Measurements from ENCODE around the gene DVL2.

GRCh38 chr17:7281074-7281952 is 47.0 kb upstream of the DVL2 start, which contains the start of gene SLC2A4:
- no peak for TF ChIP-seq ZNF558 (tag by site-specific recombination; IDR thresholded peaks at IDR 0.05)
- TF ChIP-seq ZNF777 (tag by site-specific recombination; IDR thresholded peaks at IDR 0.05; ENCODE audit: borderline replicate concordance): no peak
- no peak for TF ChIP-seq YY1 (tag by site-specific recombination; IDR thresholded peaks at IDR 0.05)
- no peak for TF ChIP-seq ELK4 (IDR thresholded peaks at IDR 0.05; ENCODE audit: borderline replicate concordance, low read depth, low read length)
- TF ChIP-seq GLI4 (tag by site-specific recombination; IDR thresholded peaks at IDR 0.05): no peak
- TF ChIP-seq ZNF274 (IDR thresholded peaks at IDR 0.05; ENCODE audit: low read length): no peak
- TF ChIP-seq ZNF274 (tag by site-specific recombination; IDR thresholded peaks at IDR 0.05; ENCODE audit: borderline replicate concordance): no peak
- no peak for TF ChIP-seq CTCF (tag by site-specific recombination; IDR thresholded peaks at IDR 0.05)
- TF ChIP-seq ZNF530 (tag by site-specific recombination; IDR thresholded peaks at IDR 0.05; ENCODE audit: low read depth): no peak
- TF ChIP-seq ZNF626 (tag by site-specific recombination; IDR thresholded peaks at IDR 0.05): no peak

Data from HEK293 (cell line).